AG04449 (cell line): Measurements from ENCODE around the gene ALG12.

ENCODE experiments used
- CTCF ChIA-PET: fragments of 350-600 bp; formaldehyde crosslinking; extraction: SDS; loops from one replicate; lab custom pipeline; 2021; ENCODE audit warnings: antibody characterized with exemption; lab: Yijun Ruan, JAX
- POLR2A ChIA-PET: fragments of 400-600, 350-600 bp; formaldehyde crosslinking; extraction: SDS; loops from one replicate; lab custom pipeline; 2020; ENCODE audit warnings: antibody characterized with exemption, inconsistent platforms; lab: Yijun Ruan, JAX
- DNase-seq: peaks from one replicate; pipeline ENCODE4 v3.0.0-alpha.2; 2010; ENCODE audit warnings: low read depth, low spot score
- H3K4me3 ChIP-seq: 2 replicates; pipeline ENCODE4 v1.5.1; 2011; ENCODE audit warnings: low read depth, mild to moderate bottlenecking, control low read depth, low read length
- CTCF ChIP-seq: IDR thresholded peaks from one replicate; pipeline ENCODE4 v1.5.1; 2011; ENCODE audit warnings: mild to moderate bottlenecking, moderate library complexity, low read length, control low read depth, inconsistent platforms; ENCODE audit not compliant: insufficient read depth; ENCODE audit errors: missing control alignments

Gene ALG12

GRCh38 chr22:49936973-49937757, 18.9 kb upstream of the ALG12 start:
- ChIA-PET CTCF (interaction anchor here (1.5 kb wide), 1 partner anchor 93 kb away, joined by 4 read pairs; no protein-coding TSS in a partner anchor), POLR2A (interaction anchor here (2.1 kb wide), 1 partner anchor 15 kb away, joined by 6 read pairs; no protein-coding TSS in a partner anchor)
- TF ChIP-seq CTCF = no peak
- DNase-seq = no peak
- H3K4me3 ChIP-seq = no peak overlapping the region

GRCh38 chr22:49936018-49936972, 18.1 kb upstream of the ALG12 start:
- ChIA-PET CTCF (interaction anchor here (1.5 kb wide), 1 partner anchor 94 kb away, joined by 4 read pairs; no protein-coding TSS in a partner anchor), POLR2A (interaction anchor here (0.8 to 2.1 kb wide), 3 partner anchors 15 to 34 kb away, joined by 3 to 6 read pairs (median 3); partner anchors contain the start of gene PIM3)
- no peak for TF ChIP-seq CTCF
- DNase-seq = no peak
- H3K4me3 ChIP-seq = peak overlapping the region; percentile 27

- DNase-seq = no peak
- ChIA-PET POLR2A (interaction anchor here (0.8 to 2.1 kb wide), 3 partner anchors 16 to 35 kb away, joined by 3 to 6 read pairs (median 3); partner anchors contain the start of gene PIM3), CTCF (interaction anchor here (1.5 kb wide), 1 partner anchor 95 kb away, joined by 4 read pairs; no protein-coding TSS in a partner anchor)
- TF ChIP-seq CTCF = no peak
- H3K4me3 ChIP-seq = peak overlapping the region; percentile 36
Observed at GRCh38 chr22:49935561-49935960, 17.3 kb upstream of the ALG12 start.

GRCh38 chr22:49934891-49935557, 16.8 kb upstream of the ALG12 start:
- ChIA-PET POLR2A (no interaction called here), CTCF (no interaction called here)
- DNase-seq = no peak
- H3K4me3 ChIP-seq = peak overlapping the region; percentile 45
- TF ChIP-seq CTCF = no peak

- ChIA-PET CTCF (interaction anchor here (1.6 to 5.3 kb wide), 4 partner anchors 58 to 98 kb away, joined by 3 to 165 read pairs (median 8); no protein-coding TSS in a partner anchor), POLR2A (no interaction called here)
- peak overlapping the region; percentile 45 for H3K4me3 ChIP-seq
- no peak for TF ChIP-seq CTCF
- no peak for DNase-seq
Observed at GRCh38 chr22:49934160-49934890, 16.1 kb upstream of the ALG12 start.
